HEK293 (cell line): ENCODE data around the gene ANXA3.

ENCODE experiments used
- ZNF670 ChIP-seq: fragments of 450-650 bp; formaldehyde crosslinking; IDR thresholded peaks from 2 replicates; pipeline ENCODE4 v1.5.1; 2016; ENCODE audit warnings: missing biosample characterization, missing genetic modification characterization, low read depth
- ZNF76 ChIP-seq: fragments of 450-650 bp; formaldehyde crosslinking; IDR thresholded peaks from 2 replicates; pipeline ENCODE4; 2016; ENCODE audit warnings: low read depth, missing biosample characterization, missing genetic modification characterization, borderline replicate concordance
- TF ChIP-seq, protein P1 (sequence below): fragments of 450-650 bp; formaldehyde crosslinking; IDR thresholded peaks from 2 replicates; pipeline ENCODE4 v1.5.1; 2016; ENCODE audit warnings: missing biosample characterization, missing genetic modification characterization
- TF ChIP-seq, protein P2 (sequence below): fragments of 450-650 bp; formaldehyde crosslinking; IDR thresholded peaks from 2 replicates; pipeline ENCODE4 v1.5.1; 2016; ENCODE audit warnings: missing biosample characterization, missing genetic modification characterization
- TF ChIP-seq, protein P3 (sequence below): fragments of 450-650 bp; formaldehyde crosslinking; IDR thresholded peaks from 2 replicates; pipeline ENCODE4 v1.5.1; 2016; ENCODE audit warnings: missing biosample characterization, missing genetic modification characterization, low read depth

DNA sequence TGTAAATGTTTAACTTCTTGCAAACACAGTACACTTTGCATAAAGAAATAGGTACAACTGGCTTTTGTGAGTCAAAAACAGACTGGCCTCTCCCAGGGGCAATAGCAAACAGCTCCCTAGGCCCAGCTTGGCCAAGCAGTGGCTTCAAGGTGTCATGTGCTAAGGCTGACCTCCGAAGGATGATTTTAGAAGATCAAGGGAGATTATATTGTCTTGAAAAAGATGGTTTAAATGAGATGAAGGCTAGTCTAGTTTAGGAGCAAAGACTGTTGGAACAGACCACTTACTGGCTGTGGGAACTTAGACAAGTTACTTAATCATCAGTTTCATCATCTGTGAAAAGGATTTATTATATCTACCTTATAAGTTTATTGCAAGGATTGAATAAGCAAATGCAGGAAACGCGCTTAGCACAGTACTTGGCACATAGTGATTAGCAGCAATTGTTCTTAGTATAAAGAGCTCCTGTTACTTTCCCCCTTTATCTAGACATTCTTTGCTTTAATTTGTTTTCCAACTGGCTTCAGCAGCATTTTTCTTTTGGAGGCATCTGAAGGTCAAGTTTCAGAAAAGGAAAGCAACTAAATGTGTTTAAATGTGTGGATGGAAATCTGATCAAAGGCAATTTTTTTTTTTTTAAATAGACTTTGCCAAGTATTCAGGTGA lies 17.2 kb downstream of the ANXA3 start:
- TF ChIP-seq, protein P1, sequence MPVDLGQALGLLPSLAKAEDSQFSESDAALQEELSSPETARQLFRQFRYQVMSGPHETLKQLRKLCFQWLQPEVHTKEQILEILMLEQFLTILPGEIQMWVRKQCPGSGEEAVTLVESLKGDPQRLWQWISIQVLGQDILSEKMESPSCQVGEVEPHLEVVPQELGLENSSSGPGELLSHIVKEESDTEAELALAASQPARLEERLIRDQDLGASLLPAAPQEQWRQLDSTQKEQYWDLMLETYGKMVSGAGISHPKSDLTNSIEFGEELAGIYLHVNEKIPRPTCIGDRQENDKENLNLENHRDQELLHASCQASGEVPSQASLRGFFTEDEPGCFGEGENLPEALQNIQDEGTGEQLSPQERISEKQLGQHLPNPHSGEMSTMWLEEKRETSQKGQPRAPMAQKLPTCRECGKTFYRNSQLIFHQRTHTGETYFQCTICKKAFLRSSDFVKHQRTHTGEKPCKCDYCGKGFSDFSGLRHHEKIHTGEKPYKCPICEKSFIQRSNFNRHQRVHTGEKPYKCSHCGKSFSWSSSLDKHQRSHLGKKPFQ = no peak
- TF ChIP-seq, protein P2, sequence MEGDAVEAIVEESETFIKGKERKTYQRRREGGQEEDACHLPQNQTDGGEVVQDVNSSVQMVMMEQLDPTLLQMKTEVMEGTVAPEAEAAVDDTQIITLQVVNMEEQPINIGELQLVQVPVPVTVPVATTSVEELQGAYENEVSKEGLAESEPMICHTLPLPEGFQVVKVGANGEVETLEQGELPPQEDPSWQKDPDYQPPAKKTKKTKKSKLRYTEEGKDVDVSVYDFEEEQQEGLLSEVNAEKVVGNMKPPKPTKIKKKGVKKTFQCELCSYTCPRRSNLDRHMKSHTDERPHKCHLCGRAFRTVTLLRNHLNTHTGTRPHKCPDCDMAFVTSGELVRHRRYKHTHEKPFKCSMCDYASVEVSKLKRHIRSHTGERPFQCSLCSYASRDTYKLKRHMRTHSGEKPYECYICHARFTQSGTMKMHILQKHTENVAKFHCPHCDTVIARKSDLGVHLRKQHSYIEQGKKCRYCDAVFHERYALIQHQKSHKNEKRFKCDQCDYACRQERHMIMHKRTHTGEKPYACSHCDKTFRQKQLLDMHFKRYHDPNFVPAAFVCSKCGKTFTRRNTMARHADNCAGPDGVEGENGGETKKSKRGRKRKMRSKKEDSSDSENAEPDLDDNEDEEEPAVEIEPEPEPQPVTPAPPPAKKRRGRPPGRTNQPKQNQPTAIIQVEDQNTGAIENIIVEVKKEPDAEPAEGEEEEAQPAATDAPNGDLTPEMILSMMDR (tag by site-specific recombination) = no peak
- TF ChIP-seq, protein P3, sequence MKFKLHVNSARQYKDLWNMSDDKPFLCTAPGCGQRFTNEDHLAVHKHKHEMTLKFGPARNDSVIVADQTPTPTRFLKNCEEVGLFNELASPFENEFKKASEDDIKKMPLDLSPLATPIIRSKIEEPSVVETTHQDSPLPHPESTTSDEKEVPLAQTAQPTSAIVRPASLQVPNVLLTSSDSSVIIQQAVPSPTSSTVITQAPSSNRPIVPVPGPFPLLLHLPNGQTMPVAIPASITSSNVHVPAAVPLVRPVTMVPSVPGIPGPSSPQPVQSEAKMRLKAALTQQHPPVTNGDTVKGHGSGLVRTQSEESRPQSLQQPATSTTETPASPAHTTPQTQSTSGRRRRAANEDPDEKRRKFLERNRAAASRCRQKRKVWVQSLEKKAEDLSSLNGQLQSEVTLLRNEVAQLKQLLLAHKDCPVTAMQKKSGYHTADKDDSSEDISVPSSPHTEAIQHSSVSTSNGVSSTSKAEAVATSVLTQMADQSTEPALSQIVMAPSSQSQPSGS = no peak
- TF ChIP-seq ZNF670 (no peak), ZNF76 (no peak)
